Activated T-helper 1 cell treated with anti-CD3 and anti-CD28 coated beads, Interleukin-2, amount 50 U/mL, for 16 hours (primary cell): Measurements from ENCODE around the gene RASSF10.
"Not testable (repeated sequence)": the region's sequence is repeated elsewhere in the genome, so short reads cannot be mapped to it uniquely, and the experiment has no call there.

Source experiments
- DNase-seq, 2 donors: peaks; one replicate each; pipeline ENCODE4 v3.0.0-alpha.2; 2020; ENCODE audit warnings: low read depth in 1 of 2, low spot score in 1 of 2

RASSF10 gene

DNA sequence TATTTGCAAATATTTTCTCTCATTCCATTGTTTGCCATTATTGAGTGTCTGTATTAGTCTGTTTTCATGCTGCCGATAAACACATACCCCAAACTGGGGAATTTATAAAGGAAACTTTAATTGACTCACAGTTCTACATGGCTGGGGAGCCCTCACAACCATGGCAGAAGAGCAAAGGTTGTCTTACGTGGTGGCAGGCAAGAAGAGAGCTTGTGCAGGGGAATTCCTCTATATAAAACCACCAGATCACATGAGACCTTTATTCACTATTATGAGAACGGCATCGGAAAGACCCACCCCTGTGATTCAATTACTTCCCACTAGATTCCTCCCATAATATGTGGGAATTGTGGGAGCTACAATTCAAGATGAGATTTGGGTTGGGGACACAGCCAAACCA, 10.2 kb downstream of the RASSF10 start:
- DNase-seq: no peak

DNA sequence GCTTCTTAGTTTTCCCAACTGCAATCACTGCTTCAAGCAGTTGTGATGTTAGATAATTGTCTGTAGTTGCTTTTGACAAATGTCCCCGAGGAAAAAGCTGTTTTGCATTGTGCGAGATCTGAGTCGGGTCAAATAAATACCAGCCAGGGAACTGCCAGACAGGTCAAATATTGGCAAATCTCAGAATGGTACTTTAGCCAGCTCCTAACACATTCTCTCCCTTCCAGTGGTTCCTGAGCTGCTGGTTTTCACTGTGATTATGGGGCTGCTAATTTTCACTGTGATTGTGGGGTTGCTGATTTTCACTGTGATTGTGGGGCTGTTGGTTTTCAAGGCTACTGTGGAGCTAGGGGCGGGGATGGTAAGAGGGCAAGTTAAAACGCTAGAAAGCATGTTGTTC, 14.3 kb downstream of the RASSF10 start:
- DNase-seq: no peak

- no peak for DNase-seq
These were observed 17.6 kb downstream of the RASSF10 start for GRCh38 chr11:13026722-13027121.

DNA sequence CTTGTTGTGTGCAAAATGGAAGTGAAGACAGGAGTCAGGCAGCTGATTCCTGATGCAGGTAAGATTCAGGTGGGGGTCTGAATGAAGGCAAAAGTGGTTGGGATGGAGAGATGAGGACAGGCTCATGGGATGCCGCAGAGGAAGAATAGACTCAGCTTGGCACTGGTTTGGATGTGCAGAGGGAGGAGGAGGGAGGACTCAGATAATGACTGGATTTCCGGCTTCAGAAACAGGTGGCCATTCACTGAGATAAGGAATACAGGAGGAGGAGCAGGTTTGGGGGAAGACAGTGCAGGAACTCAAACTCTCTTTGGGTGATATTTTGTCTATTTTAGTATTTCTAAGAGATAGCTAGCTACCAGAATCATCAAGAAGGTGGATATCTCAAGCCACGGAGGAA, 19.2 kb downstream of the RASSF10 start:
- no peak for DNase-seq

DNA sequence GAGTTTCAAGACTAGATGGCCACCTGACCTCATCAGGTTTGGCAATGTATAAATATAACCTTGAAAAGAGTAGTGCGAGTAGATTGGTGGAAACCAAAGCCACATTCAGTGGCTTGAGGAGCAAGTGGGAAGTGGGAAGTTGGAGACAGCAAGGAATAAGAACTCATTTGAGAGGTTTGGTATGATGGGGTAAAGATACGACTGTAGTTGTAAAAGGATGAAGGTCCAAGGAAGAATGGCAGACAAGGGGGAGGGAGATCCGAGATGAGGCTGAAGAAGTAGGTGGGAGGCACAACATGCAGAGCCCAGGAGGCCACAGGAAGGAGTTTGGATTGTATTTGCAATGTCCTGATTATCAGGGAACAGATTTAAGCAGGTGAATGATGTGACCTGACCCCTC, 20.8 kb downstream of the RASSF10 start:
- DNase-seq: no peak

GRCh38 chr11:13030857-13031256, 21.7 kb downstream of the RASSF10 start:
- no peak for DNase-seq

GRCh38 chr11:13031349-13031748, 22.2 kb downstream of the RASSF10 start:
- DNase-seq: no peak

DNA sequence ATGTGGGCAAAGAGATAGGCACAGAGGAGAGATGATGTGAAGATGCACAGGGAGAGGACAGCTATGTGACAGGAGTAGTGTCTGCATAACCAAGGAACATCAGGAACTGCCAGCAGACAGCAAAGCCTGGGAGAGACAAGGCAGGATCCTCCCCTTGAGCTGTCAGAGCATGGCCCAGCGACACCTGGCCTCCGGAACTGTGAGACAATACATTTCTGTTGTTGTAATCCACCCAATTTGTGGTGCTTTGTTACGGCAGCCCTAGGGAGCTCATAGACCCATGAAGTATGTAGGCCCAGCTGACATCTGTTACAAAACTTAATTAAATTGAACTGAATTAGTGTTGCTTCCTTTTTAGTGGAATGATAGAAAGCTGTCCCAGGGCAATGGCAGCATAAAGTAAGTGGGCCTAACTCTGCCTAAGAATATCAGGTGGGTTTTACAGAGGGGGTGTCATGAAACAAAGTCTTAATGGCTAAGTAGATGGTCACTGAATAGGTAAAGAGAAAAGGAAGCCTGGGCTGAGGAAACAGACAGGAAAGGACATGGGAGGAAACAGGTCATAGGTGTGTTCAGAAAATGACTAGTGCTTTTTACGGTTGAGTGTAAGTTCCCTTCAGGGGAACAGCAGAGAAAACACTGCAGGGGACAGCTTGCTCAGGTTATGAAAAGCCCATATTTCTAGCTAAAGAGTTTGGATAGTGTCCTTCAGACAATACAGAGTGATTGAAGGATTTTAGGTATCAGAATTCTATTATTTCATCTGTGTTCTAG, 24.8 kb downstream of the RASSF10 start:
- DNase-seq: no peak

GRCh38 chr11:13035711-13036110, 26.6 kb downstream of the RASSF10 start:
- no peak for DNase-seq

- DNase-seq: no peak
These were observed 27.1 kb downstream of the RASSF10 start for GRCh38 chr11:13036235-13036634.

DNA sequence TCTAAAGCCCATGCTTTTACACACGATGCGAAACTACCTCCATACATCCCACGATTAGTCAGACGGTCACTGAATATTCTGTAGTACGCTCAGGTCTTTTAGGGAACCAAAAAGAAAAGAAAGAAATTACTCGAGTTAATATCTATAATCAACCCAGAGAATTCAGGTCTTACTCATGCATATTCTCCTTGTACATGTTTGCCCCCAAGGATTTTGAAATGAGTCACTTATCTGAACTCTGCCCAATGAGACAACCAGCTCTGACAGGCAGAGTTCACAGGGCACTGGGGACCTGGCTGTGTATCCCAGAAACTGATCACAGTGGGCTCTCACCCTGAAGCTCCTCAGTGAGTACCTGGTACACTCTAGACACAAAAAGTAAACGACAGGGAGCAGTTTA, 29.2 kb downstream of the RASSF10 start:
- no peak for DNase-seq

DNA sequence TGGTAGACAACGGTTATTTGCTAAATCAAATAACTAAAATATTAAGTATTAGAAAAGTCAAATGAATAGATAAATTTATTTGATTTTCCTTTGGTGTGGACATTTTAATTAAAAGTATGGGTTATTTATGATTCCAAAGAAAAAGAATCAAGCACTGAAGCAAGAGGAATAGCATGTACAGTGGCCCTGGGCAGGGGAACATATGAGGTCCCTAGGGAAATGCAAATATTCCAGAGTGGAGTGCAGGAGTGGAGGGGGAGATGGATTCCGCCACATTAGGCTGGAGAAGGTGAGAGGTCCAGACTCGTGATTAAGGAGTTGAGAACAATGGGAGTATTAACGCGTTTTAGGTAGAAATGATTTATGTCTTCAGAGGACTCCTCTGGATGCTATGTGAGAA, 30.0 kb downstream of the RASSF10 start:
- DNase-seq: no peak

DNA sequence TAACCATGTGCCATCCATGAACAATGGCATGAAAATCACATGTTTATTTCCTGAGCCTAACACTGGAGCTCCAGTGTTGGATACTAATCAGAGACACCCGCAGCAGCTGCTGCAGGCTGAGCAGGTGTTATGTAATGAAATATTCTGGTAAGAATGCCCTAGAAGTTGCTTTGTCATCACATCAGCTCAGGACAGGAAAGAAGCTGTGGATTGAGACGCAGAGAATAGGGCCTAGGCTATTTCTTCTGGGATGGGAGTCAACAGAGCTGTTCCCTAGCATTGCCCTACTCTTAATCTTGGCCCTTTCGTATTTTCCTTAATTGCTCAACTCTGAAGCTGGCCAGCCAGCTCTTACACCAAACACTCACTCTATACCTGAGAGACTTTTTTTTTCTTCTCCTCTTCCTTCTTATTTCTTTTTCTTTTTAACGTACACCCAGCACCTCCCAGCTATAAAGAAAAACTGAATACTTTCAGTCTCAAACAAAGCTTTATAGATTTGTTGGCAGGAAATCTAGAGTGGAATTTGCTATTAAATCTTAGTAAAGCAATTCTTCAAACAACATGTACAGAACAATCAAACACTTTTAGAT, 31.9 kb downstream of the RASSF10 start:
- DNase-seq: no peak

DNA sequence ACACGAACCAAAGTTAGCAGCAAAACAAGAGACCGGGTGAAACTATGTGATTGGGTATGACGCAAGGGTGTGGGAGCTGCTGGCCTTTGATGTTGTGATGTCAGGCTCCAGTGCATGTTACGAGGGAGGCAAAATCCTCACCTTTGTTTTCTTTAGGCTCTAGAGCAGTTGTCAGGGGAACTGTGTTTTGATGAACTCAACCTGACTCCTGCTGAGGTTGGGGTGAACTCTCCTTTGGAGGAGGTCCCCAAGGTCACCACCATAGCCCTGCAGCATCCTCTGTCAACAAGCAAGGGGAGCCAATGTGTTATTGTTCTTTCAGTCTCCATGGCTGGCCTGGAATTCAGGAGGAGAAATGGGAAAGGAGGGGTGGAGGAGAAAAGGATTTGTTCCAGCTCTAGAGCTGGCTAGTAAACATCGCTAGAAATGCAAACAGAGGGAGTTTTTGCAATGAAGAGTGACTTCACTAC, 33.8 kb downstream of the RASSF10 start:
- no peak for DNase-seq

- no peak for DNase-seq
These were observed 35.0 kb downstream of the RASSF10 start for GRCh38 chr11:13043912-13044628.

- DNase-seq: not testable (repeated sequence)
These were observed 36.0 kb downstream of the RASSF10 start for GRCh38 chr11:13045089-13045488.

GRCh38 chr11:13045734-13046133, 36.6 kb downstream of the RASSF10 start:
- DNase-seq: no peak

- DNase-seq: no peak
These were observed 37.8 kb downstream of the RASSF10 start for GRCh38 chr11:13046637-13047570.

- DNase-seq: no peak
These were observed 38.8 kb downstream of the RASSF10 start for GRCh38 chr11:13047884-13048283.

- DNase-seq: no peak
These were observed 42.1 kb downstream of the RASSF10 start for GRCh38 chr11:13051257-13051656.

GRCh38 chr11:13052130-13052571, 43.0 kb downstream of the RASSF10 start:
- no peak for DNase-seq
